Neural progenitor cell (in vitro differentiated cells): Measurements from ENCODE around the gene GNPAT. TPM values are rescaled to one million over a fixed set of nuclear protein-coding genes. Genes with fewer than 3 reads are reported as not detected.

Source experiments
- DNase-seq: peaks from one replicate; pipeline ENCODE4 v3.0.0-alpha.2; 2016; ENCODE audit warnings: low spot score
- H2AFZ ChIP-seq: fragments of 200-600 bp; sonication (generic); replicated peaks from 2 replicates; pipeline ENCODE4 v1.6.1; 2016; ENCODE audit warnings: antibody characterized with exemption
- H3F3A ChIP-seq: fragments of 200-600 bp; sonication (generic); 2 replicates; pipeline ENCODE4 v1.6.1; 2016; ENCODE audit warnings: antibody characterized with exemption, low read depth
- H3K27ac ChIP-seq: fragments of 200-600 bp; sonication (generic); 2 replicates; pipeline ENCODE4 v1.5.1; 2016; ENCODE audit warnings: mild to moderate bottlenecking
- H3K27me3 ChIP-seq: fragments of 200-600 bp; sonication (generic); 2 replicates; pipeline ENCODE4 v1.6.1; 2016; ENCODE audit warnings: mild to moderate bottlenecking, moderate library complexity
- H3K36me3 ChIP-seq: fragments of 200-600 bp; sonication (generic); 2 replicates; pipeline ENCODE4 v1.5.1; 2016
- H3K4me1 ChIP-seq: fragments of 200-600 bp; sonication (generic); 2 replicates; pipeline ENCODE4 v1.6.1; 2016; ENCODE audit warnings: mixed run types
- H3K4me2 ChIP-seq: fragments of 200-600 bp; sonication (generic); 2 replicates; pipeline ENCODE4 v1.6.1; 2016
- H3K4me3 ChIP-seq: fragments of 200-600 bp; sonication (generic); 2 replicates; pipeline ENCODE4 v1.5.1; 2016
- H3K79me2 ChIP-seq: fragments of 200-600 bp; sonication (generic); 2 replicates; pipeline ENCODE4 v1.6.1; 2016; ENCODE audit warnings: low read depth
- H3K9ac ChIP-seq: fragments of 200-600 bp; sonication (generic); 2 replicates; pipeline ENCODE4 v1.6.1; 2016
- H3K9me3 ChIP-seq: fragments of 200-600 bp; sonication (generic); 2 replicates; pipeline ENCODE4 v1.5.1; 2016; ENCODE audit warnings: low read depth
- H4K20me1 ChIP-seq: fragments of 200-600 bp; sonication (generic); 2 replicates; pipeline ENCODE4 v1.6.1; 2016; ENCODE audit warnings: low read depth
- H3K27ac Mint-ChIP-seq: 3 replicates; pipeline ENCODE4 v1.8.0; 2021; ENCODE audit warnings: mixed read lengths
- H3K27me3 Mint-ChIP-seq: 2 replicates; pipeline ENCODE4 v1.8.0; 2022; ENCODE audit warnings: low read depth, mild to moderate bottlenecking, inconsistent platforms, moderate library complexity, mixed read lengths; ENCODE audit not compliant: insufficient read depth
- H3K36me3 Mint-ChIP-seq: 3 replicates; pipeline ENCODE4 v1.8.0; 2021; ENCODE audit warnings: mixed read lengths
- H3K4me1 Mint-ChIP-seq: 3 replicates; pipeline ENCODE4 v1.8.0; 2021; ENCODE audit warnings: mixed read lengths
- H3K4me3 Mint-ChIP-seq: 3 replicates; pipeline ENCODE4 v1.8.0; 2021; ENCODE audit warnings: mild to moderate bottlenecking, moderate library complexity, mixed read lengths
- H3K9me3 Mint-ChIP-seq: 3 replicates; pipeline ENCODE4 v1.8.0; 2020; ENCODE audit warnings: mixed read lengths
- CTCF ChIP-seq: fragments of 200-600 bp; sonication (generic); IDR thresholded peaks from 2 replicates; pipeline ENCODE4 v1.5.1; 2017; ENCODE audit warnings: antibody characterized with exemption, mild to moderate bottlenecking
- EZH2 ChIP-seq: fragments of 200-600 bp; sonication (generic); IDR thresholded peaks from 2 replicates; pipeline ENCODE4 v1.6.1; 2017; ENCODE audit warnings: antibody characterized with exemption, mild to moderate bottlenecking, moderate library complexity
- EZH2phosphoT487 ChIP-seq: fragments of 200-600 bp; sonication (generic); IDR thresholded peaks from 2 replicates; pipeline ENCODE4 v1.6.1; 2017; ENCODE audit warnings: antibody characterized with exemption
- total RNA-seq: library from RNA; depleted of rRNA; stranded (reverse); fragments of >200 nt; gene quantifications from 2 replicates; pipeline ENCODE4 v1.2.3, GENCODE V29; 2015; ENCODE audit warnings: low replicate concordance

The GNPAT gene
- total RNA-seq, 1 donor from 2014 or later: 137 TPM

GRCh38 chr1:231196728-231197127 lies 44.3 kb upstream of the GNPAT start:
- Histone ChIP-seq H3K79me2 (no peaks in the 10 kb centered on the region), H3K36me3 (no peaks in the 10 kb centered on the region), H3K4me2 (no peak overlapping the region), H3K27me3 (peaks cover 24% of the 10 kb centered on the region), H2AFZ (no peak overlapping the region), H3K27ac (no peak overlapping the region), H3K9ac (no peak overlapping the region), H3K9me3 (no peaks in the 10 kb centered on the region), H3K4me3 (no peak overlapping the region), H3F3A (peaks cover 6% of the 10 kb centered on the region), H4K20me1 (no peaks in the 10 kb centered on the region), H3K4me1 (peaks cover 12% of the 10 kb centered on the region)
- Mint-ChIP-seq H3K4me3 (no peak overlapping the region), H3K27ac (no peak overlapping the region), H3K4me1 (peaks cover 5% of the 10 kb centered on the region), H3K9me3 (no peaks in the 10 kb centered on the region), H3K27me3 (peaks cover 17% of the 10 kb centered on the region), H3K36me3 (no peaks in the 10 kb centered on the region)
- no peak for DNase-seq
- TF ChIP-seq CTCF (no peak), EZH2 (no peak), EZH2phosphoT487 (no peak)

GRCh38 chr1:231199868-231200267 lies 41.1 kb upstream of the GNPAT start:
- H3K4me2 ChIP-seq: no peak overlapping the region
- H3K27ac Mint-ChIP-seq: no peak overlapping the region
- H3K27me3 Mint-ChIP-seq: peaks cover 17% of the 10 kb centered on the region
- no peak overlapping the region for H2AFZ ChIP-seq
- H3K9ac ChIP-seq: no peak overlapping the region
- no peaks in the 10 kb centered on the region for H3K36me3 ChIP-seq
- peaks cover 55% of the 10 kb centered on the region for H3K27me3 ChIP-seq
- no peak overlapping the region for H3K27ac ChIP-seq
- no peak overlapping the region for H3K4me3 ChIP-seq
- H3K4me1 Mint-ChIP-seq: peaks cover 3% of the 10 kb centered on the region
- TF ChIP-seq EZH2phosphoT487 (no peak), EZH2 (no peak), CTCF (no peak)
- H3K79me2 ChIP-seq: no peaks in the 10 kb centered on the region
- H3F3A ChIP-seq: no peaks in the 10 kb centered on the region
- H3K36me3 Mint-ChIP-seq: no peaks in the 10 kb centered on the region
- no peak overlapping the region for H3K4me3 Mint-ChIP-seq
- H4K20me1 ChIP-seq: no peaks in the 10 kb centered on the region
- H3K4me1 ChIP-seq: no peaks in the 10 kb centered on the region
- H3K9me3 ChIP-seq: no peaks in the 10 kb centered on the region
- DNase-seq: no peak
- H3K9me3 Mint-ChIP-seq: no peaks in the 10 kb centered on the region

GRCh38 chr1:231200388-231201031 lies 40.5 kb upstream of the GNPAT start:
- H3F3A ChIP-seq: no peaks in the 10 kb centered on the region
- no peaks in the 10 kb centered on the region for H3K4me1 ChIP-seq
- H3K4me2 ChIP-seq: no peak overlapping the region
- H4K20me1 ChIP-seq: no peaks in the 10 kb centered on the region
- H2AFZ ChIP-seq: no peak overlapping the region
- no peak overlapping the region for H3K27ac Mint-ChIP-seq
- H3K9me3 Mint-ChIP-seq: no peaks in the 10 kb centered on the region
- peaks cover 59% of the 10 kb centered on the region for H3K27me3 ChIP-seq
- H3K4me3 Mint-ChIP-seq: peak overlapping the region; percentile 39
- H3K27ac ChIP-seq: no peak overlapping the region
- H3K36me3 Mint-ChIP-seq: no peaks in the 10 kb centered on the region
- peaks cover 4% of the 10 kb centered on the region for H3K4me1 Mint-ChIP-seq
- no peaks in the 10 kb centered on the region for H3K79me2 ChIP-seq
- no peaks in the 10 kb centered on the region for H3K36me3 ChIP-seq
- no peaks in the 10 kb centered on the region for H3K9me3 ChIP-seq
- H3K4me3 ChIP-seq: no peak overlapping the region
- TF ChIP-seq EZH2phosphoT487 (no peak), CTCF (no peak), EZH2 (no peak)
- DNase-seq: no peak
- H3K9ac ChIP-seq: no peak overlapping the region
- peaks cover 18% of the 10 kb centered on the region for H3K27me3 Mint-ChIP-seq
